Endothelial cell of umbilical vein (primary cell): ENCODE data around the gene RARRES2. TPM values are rescaled to one million over a fixed set of nuclear protein-coding genes. Genes with fewer than 3 reads are reported as not detected.

Experiments
- BruUV-seq: library from RNA; stranded (reverse); fragments of 400-500 nt; replicated peaks from 2 replicates; lab custom pipeline; 2021; lab: Mats Ljungman, UMichigan
- CTCF ChIA-PET: fragments of 300-600, 350-600 bp; sonication (Branson Sonifier 250); formaldehyde crosslinking; loops from one replicate; lab custom pipeline; 2021; ENCODE audit warnings: antibody characterized with exemption, inconsistent platforms; lab: Charles Lee
- POLR2A ChIA-PET: fragments of 300-600, 350-600 bp; sonication (Branson Sonifier 250); formaldehyde crosslinking; loops from one replicate; lab custom pipeline; 2021; ENCODE audit warnings: antibody characterized with exemption, inconsistent platforms; lab: Charles Lee
- DNase-seq: peaks from one replicate; pipeline ENCODE4 v3.0.0-alpha.2; 2011; ENCODE audit warnings: low read depth, low spot score
- FAIRE-seq: peaks from 2 replicates; lab custom pipeline; 2011; peaks lifted over from hg19 to GRCh38; lab: Jason Lieb, UNC
- H2AFZ ChIP-seq: 2 replicates; pipeline ENCODE4 v1.6.0; 2012; ENCODE audit warnings: low read depth, low read length, control low read depth, inconsistent platforms
- H3K27ac ChIP-seq: 2 replicates; pipeline ENCODE4 v1.5.1; 2011; ENCODE audit warnings: low read depth, mild to moderate bottlenecking, control low read depth, low read length, moderate library complexity; ENCODE audit not compliant: insufficient read depth
- H3K27me3 ChIP-seq, 2 experiments: 2 replicates each; pipeline versions ENCODE4 v1.6.0 to v1.6.1; 2011; ENCODE audit warnings: low read length in 2 of 2, mixed read lengths in 1 of 2; ENCODE audit not compliant: control insufficient read depth in 2 of 2, insufficient read depth in 2 of 2
- H3K36me3 ChIP-seq, 2 experiments: 2 replicates in 1 of 2; 3 replicates in 1 of 2; pipeline ENCODE4 v1.5.1; 2011; ENCODE audit warnings: low read length in 2 of 2, mild to moderate bottlenecking in 1 of 2, moderate library complexity in 1 of 2; ENCODE audit not compliant: control insufficient read depth in 2 of 2, insufficient read depth in 2 of 2; ENCODE audit errors: extremely low read depth in 1 of 2
- H3K4me1 ChIP-seq: 3 replicates; pipeline ENCODE4 v1.5.1; 2011; ENCODE audit warnings: mild to moderate bottlenecking, low read length; ENCODE audit not compliant: control insufficient read depth, insufficient read depth; ENCODE audit errors: extremely low read depth
- H3K4me2 ChIP-seq: 2 replicates; pipeline ENCODE4 v1.6.1; 2011; ENCODE audit warnings: low read length, control low read depth, mixed read lengths; ENCODE audit not compliant: insufficient read depth
- H3K4me3 ChIP-seq, 3 experiments: fragments of 200-600 bp in 1 of 3; sonication (generic), shearing (Covaris generic) in 1 of 3; replicated peaks in 1 of 3; 2 replicates each; pipeline ENCODE4 v1.5.1; 2011 to 2016; ENCODE audit warnings: control low read depth in 3 of 3, low read length in 3 of 3, mild to moderate bottlenecking in 2 of 3, inconsistent platforms in 1 of 3, low read depth in 1 of 3, moderate library complexity in 1 of 3; ENCODE audit not compliant: insufficient read depth in 1 of 3
- H3K79me2 ChIP-seq: 2 replicates; pipeline ENCODE4 v1.6.0; 2012; ENCODE audit warnings: low read length, inconsistent platforms; ENCODE audit not compliant: control insufficient read depth, insufficient read depth
- H3K9ac ChIP-seq: replicated peaks from 2 replicates; pipeline ENCODE3; 2011; ENCODE audit warnings: low read length, control low read depth; ENCODE audit not compliant: insufficient read depth; ENCODE audit errors: extremely low read depth
- H3K9me1 ChIP-seq: replicated peaks from 3 replicates; pipeline ENCODE4 v1.6.0; 2011; ENCODE audit warnings: mild to moderate bottlenecking, low read length; ENCODE audit not compliant: control insufficient read depth, insufficient read depth; ENCODE audit errors: extremely low read depth
- H3K9me3 ChIP-seq: replicated peaks from 2 replicates; pipeline ENCODE4 v1.5.1; 2012; ENCODE audit warnings: low read length, inconsistent platforms; ENCODE audit not compliant: control insufficient read depth, insufficient read depth
- H4K20me1 ChIP-seq: replicated peaks from 2 replicates; pipeline ENCODE3; 2011; ENCODE audit warnings: mild to moderate bottlenecking, low read length; ENCODE audit not compliant: control insufficient read depth, insufficient read depth; ENCODE audit errors: extremely low read depth
- EZH2 ChIP-seq: IDR thresholded peaks from 2 replicates; pipeline ENCODE4 v1.6.1; 2012; ENCODE audit warnings: borderline replicate concordance, low read depth, mild to moderate bottlenecking, moderate library complexity, low read length, inconsistent platforms; ENCODE audit not compliant: severe bottlenecking
- FOS ChIP-seq: IDR thresholded peaks from 2 replicates; pipeline ENCODE4 v1.6.1; 2011; ENCODE audit warnings: mild to moderate bottlenecking, low read length, moderate library complexity, borderline replicate concordance; ENCODE audit not compliant: insufficient read depth
- GATA2 ChIP-seq: IDR thresholded peaks from 2 replicates; pipeline ENCODE4 v1.7.0; 2011; ENCODE audit warnings: low read depth, mild to moderate bottlenecking, moderate library complexity, mixed read lengths, low read length; ENCODE audit not compliant: insufficient read length, insufficient read depth
- JUN ChIP-seq: IDR thresholded peaks from 2 replicates; pipeline ENCODE4 v1.6.1; 2011; ENCODE audit warnings: borderline replicate concordance, low read depth; ENCODE audit not compliant: insufficient read length, insufficient read depth
- MYC ChIP-seq: IDR thresholded peaks from one replicate; pipeline ENCODE4 v1.6.1; 2011; ENCODE audit warnings: mild to moderate bottlenecking, low read depth, low read length
- POLR2A ChIP-seq: IDR thresholded peaks from 2 replicates; pipeline ENCODE4 v1.6.1; 2012; ENCODE audit warnings: low read depth, mild to moderate bottlenecking, control low read depth, low read length
- POLR2AphosphoS5 ChIP-seq: IDR thresholded peaks from 2 replicates; pipeline ENCODE4 v1.6.1; 2012; ENCODE audit warnings: low read depth, mild to moderate bottlenecking, control low read depth, low read length, moderate library complexity; ENCODE audit not compliant: insufficient read depth
- dilution Hi-C: fragments of 300-500 bp; cut with MboI; formaldehyde crosslinking; loops from one replicate; pipeline ENCODE4 v1.15.0; 2019; ENCODE audit warnings: low sequenced_read_pairs; ENCODE audit not compliant: extremely low pct_ligation_motif_present
- intact Hi-C: fragments of 100-400 bp; cut with micrococcal nuclease; formaldehyde crosslinking; loops from one replicate; pipeline ENCODE4 v1.10.0; 2022
- polyA plus RNA-seq, 4 experiments: library from polyadenylated mRNA; depleted of rRNA in 3 of 4; stranded (reverse) in 3 of 4; unstranded in 1 of 4; fragments of >200 nt; gene quantifications; 2 replicates each; pipeline versions ENCODE4 v1.2.1 to v1.2.3, GENCODE V29; 2011 to 2012; ENCODE audit warnings: missing spikeins in 1 of 4
- total RNA-seq: library from RNA; stranded (reverse); gene quantifications from 2 replicates; pipeline ENCODE4 v1.2.3, GENCODE V29; 2021
- TF ChIP-seq, protein P1 (sequence below), 2 donors: IDR thresholded peaks; 1 replicate in 1 of 2; 2 replicates in 1 of 2; pipeline ENCODE4 v1.5.1; 2011; ENCODE audit warnings: low read length in 2 of 2, mild to moderate bottlenecking in 2 of 2, moderate library complexity in 2 of 2, control low read depth in 1 of 2, inconsistent platforms in 1 of 2, low read depth in 1 of 2; ENCODE audit not compliant: insufficient read depth in 1 of 2; ENCODE audit errors: extremely low read depth in 1 of 2
- TF ChIP-seq, protein P2 (sequence below): IDR thresholded peaks from 2 replicates; pipeline ENCODE4 v1.6.1; 2011; ENCODE audit not compliant: insufficient read depth, insufficient read length

Gene RARRES2
- total and polyA plus RNA-seq, 2 donors (not counting 3 experiments of a cell fraction or from before 2014, with no cell fraction given): not detected

DNA sequence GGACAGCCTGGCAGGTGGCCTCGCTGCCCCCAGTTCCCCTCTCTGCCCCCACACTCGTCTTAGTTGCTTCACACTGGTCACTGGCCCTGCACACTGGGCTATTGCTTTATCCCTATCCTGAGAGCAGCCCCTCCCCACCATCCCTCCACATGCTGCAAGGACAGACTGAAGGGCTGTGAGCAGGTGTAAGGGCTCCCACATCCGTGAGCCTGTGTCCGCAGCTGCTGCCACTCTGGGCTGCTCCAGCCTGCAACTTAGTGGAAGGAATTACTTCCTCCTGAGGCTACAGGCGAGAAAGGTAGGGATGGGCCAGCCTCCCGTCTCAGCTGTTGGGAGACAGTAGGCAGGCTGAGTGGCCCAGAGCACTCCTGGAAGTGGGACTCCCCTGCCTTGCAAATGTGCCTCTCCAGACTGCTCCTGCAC is 3.8 kb downstream of the RARRES2 start:
- Histone ChIP-seq H3K27me3 (peaks cover 20 to 24% of the 10 kb centered on the region in 2 experiments), H3K4me1 (no peaks in the 10 kb centered on the region), H3K36me3 (no peaks in the 10 kb centered on the region), H3K79me2 (no peaks in the 10 kb centered on the region), H3K4me3 (no peak overlapping the region), H3K4me2 (no peak overlapping the region), H2AFZ (no peak overlapping the region), H3K9me1 (no peaks in the 10 kb centered on the region), H3K27ac (no peak overlapping the region), H3K9ac (no peak overlapping the region), H3K9me3 (no peaks in the 10 kb centered on the region), H4K20me1 (no peaks in the 10 kb centered on the region)
- DNase-seq (no peak), FAIRE-seq (no peak)
- dilution Hi-C loops (no loop called here), intact Hi-C loops (no loop called here)
- TF ChIP-seq JUN (no peak), EZH2 (no peak), FOS (no peak), POLR2AphosphoS5 (no peak), MYC (no peak), GATA2 (no peak), POLR2A (no peak)
- TF ChIP-seq, protein P1, sequence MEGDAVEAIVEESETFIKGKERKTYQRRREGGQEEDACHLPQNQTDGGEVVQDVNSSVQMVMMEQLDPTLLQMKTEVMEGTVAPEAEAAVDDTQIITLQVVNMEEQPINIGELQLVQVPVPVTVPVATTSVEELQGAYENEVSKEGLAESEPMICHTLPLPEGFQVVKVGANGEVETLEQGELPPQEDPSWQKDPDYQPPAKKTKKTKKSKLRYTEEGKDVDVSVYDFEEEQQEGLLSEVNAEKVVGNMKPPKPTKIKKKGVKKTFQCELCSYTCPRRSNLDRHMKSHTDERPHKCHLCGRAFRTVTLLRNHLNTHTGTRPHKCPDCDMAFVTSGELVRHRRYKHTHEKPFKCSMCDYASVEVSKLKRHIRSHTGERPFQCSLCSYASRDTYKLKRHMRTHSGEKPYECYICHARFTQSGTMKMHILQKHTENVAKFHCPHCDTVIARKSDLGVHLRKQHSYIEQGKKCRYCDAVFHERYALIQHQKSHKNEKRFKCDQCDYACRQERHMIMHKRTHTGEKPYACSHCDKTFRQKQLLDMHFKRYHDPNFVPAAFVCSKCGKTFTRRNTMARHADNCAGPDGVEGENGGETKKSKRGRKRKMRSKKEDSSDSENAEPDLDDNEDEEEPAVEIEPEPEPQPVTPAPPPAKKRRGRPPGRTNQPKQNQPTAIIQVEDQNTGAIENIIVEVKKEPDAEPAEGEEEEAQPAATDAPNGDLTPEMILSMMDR (IDR thresholded peaks at IDR 0.05; ENCODE audit: extremely low read depth in 1 of 2, insufficient read depth in 1 of 2, low read depth in 1 of 2, low read length in 2 of 2): no peak
- TF ChIP-seq, protein P2, sequence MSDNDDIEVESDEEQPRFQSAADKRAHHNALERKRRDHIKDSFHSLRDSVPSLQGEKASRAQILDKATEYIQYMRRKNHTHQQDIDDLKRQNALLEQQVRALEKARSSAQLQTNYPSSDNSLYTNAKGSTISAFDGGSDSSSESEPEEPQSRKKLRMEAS: no peak
- CTCF ChIA-PET: no interaction called here
- BruUV-seq: no TSS peak
- POLR2A ChIA-PET: no interaction called here
